A549 (cell line): ENCODE results near the gene AP4E1. TPM values are rescaled to one million over a fixed set of nuclear protein-coding genes. Genes with fewer than 3 reads are reported as not detected.

Source experiments
- ATAC-seq, 2 experiments: fragments of 200-7000 bp in 1 of 2; fragments of >200 bp in 1 of 2; cut with Nextera tagmentation in 1 of 2; cut with Tn5 transposase in 1 of 2; 3 replicates each; pipeline versions ENCODE4 v1.8.0 to v1.9.1; 2018 to 2020; ENCODE audit warnings: mild to moderate bottlenecking in 1 of 2, moderate library complexity in 1 of 2
- CTCF ChIA-PET: fragments of 300-600 bp; sonication (Branson Sonifier 250); formaldehyde crosslinking; extraction: SDS; loops from one replicate; lab custom pipeline; 2021; ENCODE audit warnings: antibody characterized with exemption, inconsistent platforms; lab: Yijun Ruan, JAX
- POLR2A ChIA-PET: fragments of 350-600 bp; formaldehyde crosslinking; extraction: SDS; loops from one replicate; lab custom pipeline; 2021; ENCODE audit warnings: antibody characterized with exemption, inconsistent platforms; lab: Yijun Ruan, JAX
- DNase-seq, 2 experiments: peaks; one replicate each; pipeline versions ENCODE4 v3.0.0 to v3.0.0-alpha.2; 2011 to 2016; ENCODE audit warnings: low read depth in 1 of 2, low spot score in 1 of 2
- FAIRE-seq: peaks from 2 replicates; lab custom pipeline; 2011; peaks lifted over from hg19 to GRCh38; lab: Jason Lieb, UNC
- H3K27ac ChIP-seq, 2 experiments: fragments of >200 bp; sonication (Bioruptor Twin); formaldehyde crosslinking; 3 replicates each; pipeline ENCODE4 v1.5.1; 2016 to 2017
- H3K4me1 ChIP-seq: fragments of >200 bp; sonication (Bioruptor Twin); formaldehyde crosslinking; 3 replicates; pipeline ENCODE4 v1.6.1; 2016
- H3K4me2 ChIP-seq: fragments of >200 bp; sonication (Bioruptor Twin); formaldehyde crosslinking; 3 replicates; pipeline ENCODE4 v1.6.1; 2016
- H3K4me3 ChIP-seq: fragments of >200 bp; sonication (Bioruptor Twin); formaldehyde crosslinking; 3 replicates; pipeline ENCODE4 v1.5.1; 2016
- H3K9me3 ChIP-seq: fragments of >200 bp; sonication (Bioruptor Twin); formaldehyde crosslinking; 3 replicates; pipeline ENCODE4 v1.6.1; 2016
- ATOH8 ChIP-seq: fragments of 250-450 bp; sonication (Bioruptor Pico); IDR thresholded peaks from 2 replicates; pipeline ENCODE4 v1.5.0; 2020; ENCODE audit warnings: low read depth, mild to moderate bottlenecking, moderate library complexity
- CEBPB ChIP-seq, 2 experiments: fragments of >200 bp in 1 of 2; sonication (Bioruptor Twin) in 1 of 2; formaldehyde crosslinking in 1 of 2; IDR thresholded peaks; 2 replicates each; pipeline ENCODE4 v1.6.1; 2012 to 2016
- CHD2 ChIP-seq: fragments of 150-350 bp; IDR thresholded peaks from 2 replicates; pipeline ENCODE4 v1.6.1; 2014; ENCODE audit warnings: low read length; ENCODE audit not compliant: partially characterized antibody
- CHD4 ChIP-seq: fragments of 200-600 bp; sonication (generic); IDR thresholded peaks from 2 replicates; pipeline ENCODE4 v1.6.1; 2016; ENCODE audit warnings: antibody characterized with exemption, mild to moderate bottlenecking, borderline replicate concordance
- EHMT2 ChIP-seq: fragments of 200-600 bp; sonication (generic); IDR thresholded peaks from 2 replicates; pipeline ENCODE4 v1.6.1; 2016; ENCODE audit warnings: antibody characterized with exemption, low read depth, mild to moderate bottlenecking, moderate library complexity
- FOSL2 ChIP-seq, 2 experiments: fragments of 450-650 bp in 1 of 2; fragments of >200 bp in 1 of 2; sonication (Bioruptor Twin) in 1 of 2; formaldehyde crosslinking; IDR thresholded peaks; 2 replicates each; pipeline versions ENCODE4 v1.5.0 to v1.6.1; 2016 to 2020; ENCODE audit warnings: mild to moderate bottlenecking in 1 of 2, moderate library complexity in 1 of 2
- FOXS1 ChIP-seq: fragments of 250-450 bp; sonication (Bioruptor Pico); IDR thresholded peaks from 2 replicates; pipeline ENCODE4 v1.5.0; 2020; ENCODE audit warnings: mild to moderate bottlenecking, moderate library complexity
- GATA3 ChIP-seq: IDR thresholded peaks from 2 replicates; pipeline ENCODE4 v1.6.1; 2012; ENCODE audit warnings: borderline replicate concordance
- HEYL ChIP-seq: fragments of 250-450 bp; sonication (Bioruptor Pico); IDR thresholded peaks from 2 replicates; pipeline ENCODE4 v1.8.0; 2021; ENCODE audit warnings: mild to moderate bottlenecking, moderate library complexity
- HOXA7 ChIP-seq: fragments of 250-450 bp; sonication (Bioruptor Pico); IDR thresholded peaks from 2 replicates; pipeline ENCODE4 v1.5.0; 2020; ENCODE audit warnings: mild to moderate bottlenecking, moderate library complexity
- HOXB13 ChIP-seq: fragments of 250-450 bp; sonication (Bioruptor Pico); IDR thresholded peaks from 2 replicates; pipeline ENCODE4 v1.5.0; 2020; ENCODE audit warnings: low read depth, mild to moderate bottlenecking, moderate library complexity
- HOXB5 ChIP-seq: fragments of 250-450 bp; sonication (Bioruptor Pico); IDR thresholded peaks from 2 replicates; pipeline ENCODE4 v1.5.0; 2020; ENCODE audit warnings: mild to moderate bottlenecking, moderate library complexity
- JUN ChIP-seq, 2 experiments: fragments of >200 bp; sonication (Bioruptor Twin); formaldehyde crosslinking; IDR thresholded peaks; 2 replicates in 1 of 2; 3 replicates in 1 of 2; pipeline ENCODE4 v1.6.1; 2016 to 2017
- MAFK ChIP-seq: fragments of 450-650 bp; IDR thresholded peaks from 2 replicates; pipeline ENCODE4 v1.6.1; 2014; ENCODE audit not compliant: partially characterized antibody
- PHF8 ChIP-seq: fragments of 200-600 bp; sonication (generic); IDR thresholded peaks from 2 replicates; pipeline ENCODE4 v1.6.1; 2016; ENCODE audit warnings: low read depth, mild to moderate bottlenecking, antibody characterized with exemption, moderate library complexity, borderline replicate concordance
- REST ChIP-seq: fragments of 200-600 bp; sonication (generic); IDR thresholded peaks from 2 replicates; pipeline ENCODE4 v1.6.1; 2016; ENCODE audit warnings: antibody characterized with exemption, mild to moderate bottlenecking, moderate library complexity
- TFCP2L1 ChIP-seq: fragments of 250-450 bp; sonication (Bioruptor Pico); IDR thresholded peaks from 2 replicates; pipeline ENCODE4 v1.5.0; 2021; ENCODE audit warnings: mild to moderate bottlenecking
- ZFP36 ChIP-seq: fragments of 450-650 bp; IDR thresholded peaks from 2 replicates; pipeline ENCODE4 v1.6.1; 2014; ENCODE audit warnings: borderline replicate concordance; ENCODE audit not compliant: partially characterized antibody
- ZSCAN20 ChIP-seq: fragments of 250-450 bp; sonication (Bioruptor Pico); IDR thresholded peaks from 2 replicates; pipeline ENCODE4 v1.8.0; 2022; ENCODE audit warnings: mild to moderate bottlenecking, moderate library complexity
- WGBS: methylation state at CpG from one replicate; pipeline ENCODE4 v1.1.6; 2017; ENCODE audit errors: missing lambda C conversion rate; 5-methylcytosine and 5-hydroxymethylcytosine counted together
- polyA plus RNA-seq, 4 experiments: library from polyadenylated mRNA; depleted of rRNA in 3 of 4; stranded (reverse); fragments of >200 nt; fragmentation: RNase III in 1 of 4; extraction: RNeasy Plus Mini Kit Qiagen cat#74134 plus additional on column Dnase treatment in 1 of 4; gene quantifications; 2 replicates in 3 of 4; 3 replicates in 1 of 4; pipeline ENCODE4 v1.2.3, GENCODE V29; 2011 to 2017
- TF ChIP-seq, protein P1 (sequence below): fragments of 250-450 bp; sonication (Bioruptor Pico); IDR thresholded peaks from 2 replicates; pipeline ENCODE4 v1.5.0; 2021; ENCODE audit warnings: mild to moderate bottlenecking, moderate library complexity, borderline replicate concordance
- TF ChIP-seq, protein P2 (sequence below): fragments of >200 bp; sonication (Bioruptor Twin); formaldehyde crosslinking; IDR thresholded peaks from 2 replicates; pipeline ENCODE4 v1.6.1; 2016

AP4E1 gene
- polyA plus RNA-seq, 2 of the 4 experiments (the other 2 are of a cell fraction) = 9.6 TPM

- no peak for ATAC-seq
Measured at GRCh38 chr15:50904211-50904610, 4.3 kb upstream of the AP4E1 start.

GRCh38 chr15:50905055-50905454 is 3.4 kb upstream of the AP4E1 start:
- H3K4me2 ChIP-seq = no peak overlapping the region
- FAIRE-seq (no peak), DNase-seq (no peak), ATAC-seq (no peak)
- H3K9me3 ChIP-seq = no peaks in the 10 kb centered on the region
- peaks cover 14% of the 10 kb centered on the region for H3K4me1 ChIP-seq
- no peak overlapping the region for H3K27ac ChIP-seq
- POLR2A ChIA-PET = no interaction called here
- TF ChIP-seq HOXB13 (CRISPR knock-in tag) (no peak), JUN (IDR thresholded peaks at IDR 0.05) (no peak), HOXA7 (CRISPR knock-in tag) (no peak), ATOH8 (CRISPR knock-in tag) (no peak), ZSCAN20 (CRISPR knock-in tag) (no peak), GATA3 (no peak), TFCP2L1 (CRISPR knock-in tag) (no peak), HEYL (CRISPR knock-in tag) (no peak), REST (no peak), PHF8 (no peak), MAFK (no peak), CHD2 (no peak), CEBPB (IDR thresholded peaks at IDR 0.05) (no peak), EHMT2 (no peak), FOSL2 (IDR thresholded peaks at IDR 0.05) (no peak), FOSL2 (CRISPR knock-in tag; IDR thresholded peaks at IDR 0.05) (no peak), HOXB5 (no peak)
- TF ChIP-seq, protein P1, sequence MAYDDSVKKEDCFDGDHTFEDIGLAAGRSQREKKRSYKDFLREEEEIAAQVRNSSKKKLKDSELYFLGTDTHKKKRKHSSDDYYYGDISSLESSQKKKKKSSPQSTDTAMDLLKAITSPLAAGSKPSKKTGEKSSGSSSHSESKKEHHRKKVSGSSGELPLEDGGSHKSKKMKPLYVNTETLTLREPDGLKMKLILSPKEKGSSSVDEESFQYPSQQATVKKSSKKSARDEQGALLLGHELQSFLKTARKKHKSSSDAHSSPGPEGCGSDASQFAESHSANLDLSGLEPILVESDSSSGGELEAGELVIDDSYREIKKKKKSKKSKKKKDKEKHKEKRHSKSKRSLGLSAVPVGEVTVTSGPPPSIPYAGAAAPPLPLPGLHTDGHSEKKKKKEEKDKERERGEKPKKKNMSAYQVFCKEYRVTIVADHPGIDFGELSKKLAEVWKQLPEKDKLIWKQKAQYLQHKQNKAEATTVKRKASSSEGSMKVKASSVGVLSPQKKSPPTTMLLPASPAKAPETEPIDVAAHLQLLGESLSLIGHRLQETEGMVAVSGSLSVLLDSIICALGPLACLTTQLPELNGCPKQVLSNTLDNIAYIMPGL (CRISPR knock-in tag) = no peak
- 94% methylated on average over 4 of the region's 4 CpGs for WGBS
- CTCF ChIA-PET = interaction anchor here (0.6 to 3.1 kb wide), 4 partner anchors 8 to 229 kb away, joined by 3 to 13 read pairs (median 4); no protein-coding TSS in a partner anchor
- H3K4me3 ChIP-seq = no peak overlapping the region

More at GRCh38 chr15:50904211-50904610, 4.3 kb upstream of the AP4E1 start:
- Histone ChIP-seq H3K4me2 (no peak overlapping the region), H3K4me1 (peaks cover 8% of the 10 kb centered on the region), H3K9me3 (no peaks in the 10 kb centered on the region), H3K27ac (no peak overlapping the region), H3K4me3 (no peak overlapping the region)
- no peak for TF ChIP-seq FOXS1 (CRISPR knock-in tag)
- TF ChIP-seq CHD4 = no peak
- no peak for TF ChIP-seq GATA3
- TF ChIP-seq TFCP2L1 (CRISPR knock-in tag) = no peak
- TF ChIP-seq REST = no peak
- TF ChIP-seq, protein P2, sequence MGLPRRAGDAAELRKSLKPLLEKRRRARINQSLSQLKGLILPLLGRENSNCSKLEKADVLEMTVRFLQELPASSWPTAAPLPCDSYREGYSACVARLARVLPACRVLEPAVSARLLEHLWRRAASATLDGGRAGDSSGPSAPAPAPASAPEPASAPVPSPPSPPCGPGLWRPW = no peak
- no peak for TF ChIP-seq ZFP36
- ChIA-PET POLR2A (no interaction called here), CTCF (interaction anchor here (1.0 to 3.1 kb wide), 4 partner anchors 8 to 228 kb away, joined by 3 to 13 read pairs (median 4); no protein-coding TSS in a partner anchor)
- no peak for FAIRE-seq
- DNase-seq = no peak
